ENCODE data around the gene ATP11B.

- TF ChIP-seq CTCF (IDR thresholded peaks at IDR 0.05) = no peak
- TF ChIP-seq POLR2A (IDR thresholded peaks at IDR 0.05) = no peak
Measured at GRCh38 chr3:182896553-182896952, 103.2 kb downstream of the ATP11B start.
